ENCODE measurements around the gene ITPRIPL2. TPM values are rescaled to one million over a fixed set of nuclear protein-coding genes. Genes with fewer than 3 reads are reported as not detected.

The ITPRIPL2 gene
- 40.3 and 46.2 TPM in 2 replicates for total RNA-seq

DNA sequence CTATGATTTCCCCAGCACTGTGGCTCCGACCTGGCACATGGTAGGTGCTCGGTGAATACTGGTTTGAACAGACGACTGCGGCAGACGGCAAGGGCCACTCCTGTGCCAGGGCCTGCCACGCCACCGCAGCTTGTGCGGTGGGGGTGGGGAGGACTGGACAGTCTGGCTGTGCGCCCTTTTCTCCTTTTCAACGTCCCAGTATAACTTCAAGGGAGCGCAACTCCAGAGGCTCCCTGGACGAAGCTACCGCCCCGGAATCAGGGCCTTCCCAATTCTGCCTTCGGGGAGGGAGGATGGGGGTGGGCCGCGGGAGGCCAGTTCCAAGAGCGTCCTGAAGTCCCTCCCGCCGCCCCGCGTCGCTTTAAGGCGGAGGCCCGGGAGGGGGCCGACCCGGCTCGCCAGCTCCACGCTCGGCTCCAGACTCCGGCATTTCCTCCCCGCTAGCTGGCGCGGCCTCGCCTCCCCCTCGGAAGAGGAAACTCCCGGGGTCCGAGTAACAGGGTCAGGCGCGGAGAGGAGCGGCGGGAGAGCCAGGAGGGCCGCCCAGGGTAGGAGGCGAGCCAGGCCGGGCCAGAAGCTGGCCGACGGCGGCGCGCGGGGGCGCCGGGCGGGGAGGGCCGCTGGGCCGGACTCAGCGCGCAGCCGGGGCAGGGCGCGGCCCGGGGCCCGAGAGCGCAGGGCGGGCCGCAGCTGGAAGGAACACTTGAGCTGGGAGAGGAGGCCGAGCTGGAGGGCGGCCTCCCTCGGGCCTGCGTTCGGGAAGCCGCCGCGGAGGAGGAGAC, at the start of gene ITPRIPL2:
TSS of gene ITPRIPL2 (plus strand) at position 388 of the 782 bp plus-strand sequence. CDS start 498 bp downstream, outside the sequence.
- peak; percentile 96 for DNase-seq (ENCODE audit: low read depth)
- TF ChIP-seq, protein P1, sequence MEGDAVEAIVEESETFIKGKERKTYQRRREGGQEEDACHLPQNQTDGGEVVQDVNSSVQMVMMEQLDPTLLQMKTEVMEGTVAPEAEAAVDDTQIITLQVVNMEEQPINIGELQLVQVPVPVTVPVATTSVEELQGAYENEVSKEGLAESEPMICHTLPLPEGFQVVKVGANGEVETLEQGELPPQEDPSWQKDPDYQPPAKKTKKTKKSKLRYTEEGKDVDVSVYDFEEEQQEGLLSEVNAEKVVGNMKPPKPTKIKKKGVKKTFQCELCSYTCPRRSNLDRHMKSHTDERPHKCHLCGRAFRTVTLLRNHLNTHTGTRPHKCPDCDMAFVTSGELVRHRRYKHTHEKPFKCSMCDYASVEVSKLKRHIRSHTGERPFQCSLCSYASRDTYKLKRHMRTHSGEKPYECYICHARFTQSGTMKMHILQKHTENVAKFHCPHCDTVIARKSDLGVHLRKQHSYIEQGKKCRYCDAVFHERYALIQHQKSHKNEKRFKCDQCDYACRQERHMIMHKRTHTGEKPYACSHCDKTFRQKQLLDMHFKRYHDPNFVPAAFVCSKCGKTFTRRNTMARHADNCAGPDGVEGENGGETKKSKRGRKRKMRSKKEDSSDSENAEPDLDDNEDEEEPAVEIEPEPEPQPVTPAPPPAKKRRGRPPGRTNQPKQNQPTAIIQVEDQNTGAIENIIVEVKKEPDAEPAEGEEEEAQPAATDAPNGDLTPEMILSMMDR (IDR thresholded peaks at IDR 0.05; ENCODE audit: insufficient read depth, low read depth, low read length) = no peak
- H3K4me3 ChIP-seq (ENCODE audit: low read depth, low read length) = peak within 1 kb of the TSS; percentile 73

DNA sequence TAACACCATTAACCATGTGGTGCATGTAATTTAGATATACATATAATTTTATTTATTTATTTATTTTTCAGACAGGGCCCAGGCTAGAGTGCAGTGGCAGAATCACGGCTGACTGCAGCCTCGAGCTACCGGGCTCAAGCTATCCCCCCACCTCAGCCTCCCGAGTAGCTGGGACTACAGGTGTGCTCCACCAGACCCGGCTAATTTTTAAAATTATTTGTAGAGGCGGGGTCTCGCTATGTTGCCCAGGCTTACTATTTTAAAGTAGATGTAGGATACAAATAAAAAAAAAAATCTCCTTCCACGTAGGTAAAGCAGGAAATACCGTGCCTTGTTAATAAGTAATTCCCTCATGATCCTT, 46.8 kb upstream of the ITPRIPL2 start:
- peak overlapping the region; percentile 7 for H3K4me3 ChIP-seq (ENCODE audit: low read depth, low read length)
- TF ChIP-seq, protein P1 (IDR thresholded peaks at IDR 0.05; ENCODE audit: insufficient read depth, low read depth, low read length) = no peak
- DNase-seq (ENCODE audit: low read depth) = no peak

DNA sequence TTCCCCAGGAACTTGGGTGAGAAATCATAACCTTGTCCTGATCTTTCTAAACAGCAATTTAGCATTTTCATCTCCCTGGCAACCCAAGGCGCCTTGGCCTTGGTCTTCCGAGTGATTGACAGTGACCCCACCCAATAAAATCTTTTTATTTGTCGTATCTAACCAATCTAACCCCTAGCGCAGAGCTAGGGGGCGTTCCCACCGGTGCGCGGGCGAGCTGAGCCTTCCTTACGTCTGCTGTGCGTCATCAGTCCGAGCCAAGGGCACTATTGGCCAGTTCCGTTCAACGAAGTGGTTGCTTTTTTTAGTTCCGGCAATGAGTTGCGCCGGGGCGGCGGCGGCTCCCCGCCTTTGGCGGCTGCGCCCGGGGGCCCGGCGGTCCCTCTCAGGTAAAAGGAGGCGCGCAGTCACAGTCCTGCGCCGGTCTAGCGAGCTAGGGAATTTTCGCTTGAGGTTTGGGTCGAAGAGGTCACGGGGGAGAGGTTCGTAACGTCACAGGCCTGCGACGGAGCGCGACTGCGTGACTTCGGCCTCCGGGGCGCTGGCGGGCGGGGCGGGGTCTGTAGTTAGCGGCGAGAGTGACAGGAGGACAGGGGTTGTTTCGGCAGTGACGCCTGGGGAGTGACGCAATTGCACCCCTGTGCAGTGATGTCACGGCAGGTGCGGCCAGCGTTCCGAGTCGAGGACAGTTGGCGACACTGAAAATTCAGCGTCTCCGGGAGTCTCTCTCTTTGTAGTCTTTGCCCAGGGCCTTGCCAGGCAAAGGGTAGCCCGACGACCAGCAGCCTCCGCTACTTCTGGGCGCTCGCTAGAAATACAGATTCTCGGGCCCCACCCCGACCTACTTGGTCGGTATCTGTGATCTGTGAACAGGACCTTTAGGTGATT, 46.2 kb upstream of the ITPRIPL2 start, which contains the start of gene COQ7:
TSS of gene COQ7 (plus strand) at position 266 of the 888 bp plus-strand sequence. CDS start at position 317, 51 bp downstream.
- DNase-seq (ENCODE audit: low read depth) = peak; percentile 100
- peak within 1 kb of the TSS; percentile 89 for H3K4me3 ChIP-seq (ENCODE audit: low read depth, low read length)
- TF ChIP-seq, protein P1 (IDR thresholded peaks at IDR 0.05; ENCODE audit: insufficient read depth, low read depth, low read length) = no peak

DNA sequence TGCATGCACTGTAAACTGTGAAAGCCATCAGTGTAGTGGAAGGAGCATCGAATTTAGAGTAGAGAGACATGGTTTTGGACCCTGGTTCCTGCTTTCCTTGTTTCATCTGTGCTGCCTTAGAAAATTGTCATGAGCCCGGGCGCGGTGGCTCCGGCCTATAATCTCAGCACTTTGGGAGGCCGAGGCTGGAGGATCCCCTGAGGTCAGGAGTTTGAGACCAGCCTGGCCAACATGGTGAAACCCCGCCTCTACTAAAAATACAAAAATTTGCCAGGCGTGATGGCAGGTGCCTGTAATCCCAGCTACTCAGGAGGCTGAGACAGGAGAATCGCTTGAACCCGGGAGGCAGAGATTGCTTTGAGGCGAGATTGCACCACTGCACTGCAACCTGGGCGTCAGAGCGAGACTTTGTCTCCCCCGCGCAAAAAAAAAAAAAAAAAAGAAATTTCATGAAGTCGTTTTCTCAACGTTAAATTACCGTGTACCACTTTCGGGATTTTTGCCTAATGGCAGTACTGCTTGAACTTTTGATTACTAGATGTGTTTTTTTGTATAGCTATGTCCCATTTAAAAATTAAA, 45.4 kb upstream of the ITPRIPL2 start:
- TF ChIP-seq, protein P1 (IDR thresholded peaks at IDR 0.05; ENCODE audit: insufficient read depth, low read depth, low read length) = no peak
- peak overlapping the region; percentile 89 for H3K4me3 ChIP-seq (ENCODE audit: low read depth, low read length)
- DNase-seq (ENCODE audit: low read depth) = no peak

DNA sequence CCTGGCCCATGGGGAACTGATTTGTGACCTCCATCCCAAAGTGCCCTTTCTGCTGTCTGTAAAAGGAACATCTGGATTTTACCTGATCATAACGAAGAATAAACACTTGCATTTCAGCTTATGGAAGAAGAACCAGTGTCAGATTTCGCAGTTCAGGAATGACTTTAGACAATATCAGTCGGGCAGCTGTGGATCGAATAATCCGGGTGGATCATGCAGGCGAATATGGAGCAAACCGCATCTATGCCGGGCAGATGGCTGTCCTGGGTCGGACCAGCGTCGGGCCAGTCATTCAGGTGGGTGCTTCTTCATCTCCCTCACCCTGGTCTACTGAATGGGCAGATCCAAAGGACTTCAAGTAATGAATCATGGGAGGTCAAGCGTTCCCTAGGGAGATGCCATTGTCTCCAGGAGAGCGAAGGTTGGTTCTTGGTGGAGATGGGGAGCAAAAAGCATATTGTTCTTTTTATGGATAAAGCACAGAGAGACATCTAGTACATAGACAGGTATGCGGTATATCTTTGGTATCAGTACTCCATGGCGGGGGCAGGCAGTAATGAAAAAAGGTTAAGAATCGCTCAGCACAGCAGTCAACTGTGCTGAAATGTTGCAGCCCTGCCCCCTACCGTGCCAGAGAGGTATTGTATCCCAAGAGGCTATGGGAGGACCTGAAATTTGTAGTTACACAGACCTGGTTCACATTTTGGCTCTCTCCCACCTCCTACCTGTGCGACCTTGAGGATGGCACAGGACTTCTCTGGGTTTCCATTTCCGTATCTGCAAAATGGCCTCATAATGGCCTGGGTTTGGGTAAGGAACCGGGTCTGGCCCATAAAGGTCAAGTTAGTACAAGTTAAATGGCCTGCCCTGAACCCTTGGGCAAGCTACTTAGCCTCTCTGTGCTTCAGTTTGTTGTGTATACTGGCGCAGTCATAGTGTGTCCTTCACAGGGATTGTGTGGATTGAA, 41.7 kb upstream of the ITPRIPL2 start:
- TF ChIP-seq, protein P1 (IDR thresholded peaks at IDR 0.05; ENCODE audit: insufficient read depth, low read depth, low read length) = peak; percentile 78
- H3K4me3 ChIP-seq (ENCODE audit: low read depth, low read length) = no peak overlapping the region
- peak; percentile 47 for DNase-seq (ENCODE audit: low read depth)
